Subcutaneous abdominal adipose tissue (tissue), 5 donors: ENCODE results near the gene KRT7.

ENCODE experiments used
- H3K27ac ChIP-seq: one replicate; pipeline ENCODE4 v1.7.0; 2013; ENCODE audit warnings: low read depth, mild to moderate bottlenecking, inconsistent platforms, low read length, moderate library complexity
- H3K27me3 ChIP-seq, 5 donors: one replicate each; pipeline ENCODE4 v1.7.0; 2013; ENCODE audit warnings: low read length in 5 of 5, inconsistent platforms in 1 of 5; ENCODE audit not compliant: control insufficient read depth in 5 of 5, insufficient read depth in 4 of 5
- H3K36me3 ChIP-seq, 5 donors: one replicate each; pipeline ENCODE4 v1.7.0; 2013; ENCODE audit warnings: low read length in 5 of 5; ENCODE audit not compliant: control insufficient read depth in 5 of 5, insufficient read depth in 5 of 5
- H3K4me1 ChIP-seq, 5 donors: one replicate each; pipeline ENCODE4 v1.7.0; 2013; ENCODE audit warnings: low read length in 5 of 5, mild to moderate bottlenecking in 3 of 5, moderate library complexity in 1 of 5; ENCODE audit not compliant: control insufficient read depth in 5 of 5, insufficient read depth in 5 of 5
- H3K4me3 ChIP-seq, 5 donors: one replicate each; pipeline ENCODE4 v1.7.0; 2013; ENCODE audit warnings: low read length in 5 of 5, low read depth in 1 of 5
- H3K9ac ChIP-seq, 5 donors: one replicate each; pipeline ENCODE4 v1.7.0; 2013; ENCODE audit warnings: low read length in 5 of 5, mild to moderate bottlenecking in 4 of 5, moderate library complexity in 3 of 5
- H3K9me3 ChIP-seq, 5 donors: one replicate each; pipeline ENCODE4 v1.7.0; 2013; ENCODE audit warnings: low read length in 5 of 5; ENCODE audit not compliant: control insufficient read depth in 5 of 5
- donor health status: healthy.
- donor health status: healthy.
- donor health status: healthy.
- donor health status: healthy.
- donor health status: healthy.

KRT7 gene

GRCh38 chr12:52228931-52229330 is 4.1 kb upstream of the KRT7 start:
- Histone ChIP-seq H3K4me3 (no peak overlapping the region), H3K9ac (no peak overlapping the region), H3K36me3 (no peaks in the 10 kb centered on the region), H3K9me3 (no peaks in the 10 kb centered on the region), H3K27ac (no peak overlapping the region), H3K4me1 (peaks cover 4 to 39% (median 24%) of the 10 kb centered on the region in 5 donors), H3K27me3 (peaks cover 9 to 31% (median 22%) of the 10 kb centered on the region in 5 donors)

DNA sequence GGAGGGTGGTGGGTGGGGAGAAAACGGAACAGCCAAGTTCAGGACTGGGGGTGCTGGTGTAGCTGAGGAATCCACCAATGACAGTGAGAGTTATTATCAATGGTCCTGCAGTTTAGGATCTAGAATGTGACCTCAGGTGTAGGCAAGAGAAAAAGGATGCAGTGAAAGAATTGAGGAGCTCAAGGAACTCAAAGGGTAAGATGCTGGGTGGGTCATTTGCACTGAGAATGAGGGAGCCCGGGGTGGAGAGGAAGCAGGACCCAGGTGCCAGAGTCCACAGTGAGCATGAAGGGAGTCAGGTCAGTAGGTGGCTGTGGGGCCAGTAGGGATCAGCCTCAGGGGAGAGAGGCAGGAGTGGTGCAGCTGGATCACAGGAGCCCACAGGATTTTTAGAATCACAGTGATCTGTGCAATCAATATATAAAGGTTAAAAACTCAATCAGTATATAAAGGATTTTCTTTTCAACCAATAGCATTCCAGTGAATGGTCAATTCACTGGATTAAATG is 3.2 kb upstream of the KRT7 start:
- Histone ChIP-seq H3K27ac (no peak overlapping the region), H3K36me3 (no peaks in the 10 kb centered on the region), H3K4me1 (peaks cover 4 to 39% (median 24%) of the 10 kb centered on the region in 5 donors), H3K4me3 (no peak overlapping the region), H3K27me3 (peaks cover 9 to 31% (median 22%) of the 10 kb centered on the region in 5 donors), H3K9ac (no peak overlapping the region), H3K9me3 (no peaks in the 10 kb centered on the region)

- no peaks in the 10 kb centered on the region for H3K36me3 ChIP-seq
- no peak overlapping the region for H3K27ac ChIP-seq
- H3K4me1 ChIP-seq: peaks cover 4 to 41% (median 24%) of the 10 kb centered on the region in 5 donors
- H3K4me3 ChIP-seq: no peak overlapping the region
- H3K27me3 ChIP-seq: peaks cover 9 to 31% (median 22%) of the 10 kb centered on the region in 5 donors
- H3K9me3 ChIP-seq: no peaks in the 10 kb centered on the region
- no peak overlapping the region for H3K9ac ChIP-seq
Measured at GRCh38 chr12:52230364-52231281, 2.4 kb upstream of the KRT7 start.

DNA sequence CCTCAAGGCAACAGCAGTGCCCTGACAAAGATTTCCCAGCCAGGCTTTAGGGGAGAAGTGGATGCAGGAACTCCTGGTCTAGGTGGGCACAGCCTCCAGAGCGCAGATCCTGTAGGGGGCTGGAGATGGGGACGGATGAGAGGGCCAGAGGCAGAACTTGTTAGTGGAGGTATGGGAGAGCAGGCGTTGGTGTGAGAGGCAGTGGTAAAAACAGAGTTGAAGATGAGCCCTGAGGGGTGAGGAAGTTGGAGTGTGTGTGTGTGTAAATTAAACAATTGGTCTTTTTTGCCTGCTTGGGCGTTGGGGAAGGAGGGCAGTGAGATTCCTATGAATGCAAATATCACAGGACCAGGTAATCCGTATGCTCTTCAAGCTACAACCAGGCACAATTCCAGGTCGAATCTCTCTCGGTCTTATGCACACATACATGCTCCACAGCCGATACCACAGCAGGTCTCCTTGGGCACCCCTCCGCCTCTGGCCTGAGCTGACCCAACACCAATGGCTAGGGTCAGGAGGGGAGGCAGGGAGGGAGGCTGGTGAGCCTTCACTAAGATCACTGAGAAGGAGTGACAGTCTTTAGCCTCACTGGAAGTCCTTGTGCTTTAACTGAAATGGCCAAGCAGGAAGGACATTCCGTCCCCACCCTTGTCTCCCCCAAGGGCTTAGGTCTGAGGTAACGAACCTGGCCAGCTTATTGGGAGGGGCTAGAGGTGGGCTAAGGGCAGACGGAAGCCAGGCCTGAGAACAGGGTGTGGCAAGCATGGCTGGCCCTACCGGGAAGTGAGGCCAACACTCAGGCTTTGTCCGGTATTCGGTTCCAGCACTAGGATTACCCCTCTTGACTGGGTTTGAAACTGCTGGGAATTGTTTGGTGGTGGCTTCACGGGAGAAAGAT is 1.5 kb upstream of the KRT7 start:
- Histone ChIP-seq H3K27me3 (peaks cover 9 to 31% (median 22%) of the 10 kb centered on the region in 5 donors), H3K27ac (no peak overlapping the region), H3K4me1 (peaks cover 4 to 42% (median 24%) of the 10 kb centered on the region in 5 donors)

GRCh38 chr12:52232203-52232673 is 805 bp upstream of the KRT7 start:
- no peak overlapping the region for H3K9ac ChIP-seq
- peaks cover 4 to 42% (median 24%) of the 10 kb centered on the region in 5 donors for H3K4me1 ChIP-seq
- H3K27ac ChIP-seq: no peak overlapping the region
- peaks cover 9 to 31% (median 22%) of the 10 kb centered on the region in 5 donors for H3K27me3 ChIP-seq
- no peaks in the 10 kb centered on the region for H3K36me3 ChIP-seq
- no peaks in the 10 kb centered on the region for H3K9me3 ChIP-seq
- no peak overlapping the region for H3K4me3 ChIP-seq

More for the DNA sequence above, 1.5 kb upstream of the KRT7 start:
- Histone ChIP-seq H3K36me3 (no peaks in the 10 kb centered on the region), H3K4me3 (no peak overlapping the region), H3K9ac (no peak overlapping the region), H3K9me3 (no peaks in the 10 kb centered on the region)

- Histone ChIP-seq H3K36me3 (no peaks in the 10 kb centered on the region), H3K4me1 (peaks cover 4 to 40% (median 21%) of the 10 kb centered on the region in 5 donors), H3K9me3 (no peaks in the 10 kb centered on the region), H3K27ac (no peak overlapping the region), H3K4me3 (no peak overlapping the region), H3K27me3 (peaks cover 9 to 31% (median 22%) of the 10 kb centered on the region in 5 donors), H3K9ac (no peak overlapping the region)
Measured at GRCh38 chr12:52233462-52234207, 592 bp downstream of the KRT7 start.

GRCh38 chr12:52234223-52234810 is 1.3 kb downstream of the KRT7 start:
- Histone ChIP-seq H3K4me1 (peaks cover 4 to 36% (median 16%) of the 10 kb centered on the region in 5 donors), H3K27me3 (peaks cover 9 to 31% (median 22%) of the 10 kb centered on the region in 5 donors), H3K27ac (no peak overlapping the region), H3K9ac (no peak overlapping the region), H3K4me3 (no peak overlapping the region), H3K36me3 (no peaks in the 10 kb centered on the region), H3K9me3 (no peaks in the 10 kb centered on the region)

DNA sequence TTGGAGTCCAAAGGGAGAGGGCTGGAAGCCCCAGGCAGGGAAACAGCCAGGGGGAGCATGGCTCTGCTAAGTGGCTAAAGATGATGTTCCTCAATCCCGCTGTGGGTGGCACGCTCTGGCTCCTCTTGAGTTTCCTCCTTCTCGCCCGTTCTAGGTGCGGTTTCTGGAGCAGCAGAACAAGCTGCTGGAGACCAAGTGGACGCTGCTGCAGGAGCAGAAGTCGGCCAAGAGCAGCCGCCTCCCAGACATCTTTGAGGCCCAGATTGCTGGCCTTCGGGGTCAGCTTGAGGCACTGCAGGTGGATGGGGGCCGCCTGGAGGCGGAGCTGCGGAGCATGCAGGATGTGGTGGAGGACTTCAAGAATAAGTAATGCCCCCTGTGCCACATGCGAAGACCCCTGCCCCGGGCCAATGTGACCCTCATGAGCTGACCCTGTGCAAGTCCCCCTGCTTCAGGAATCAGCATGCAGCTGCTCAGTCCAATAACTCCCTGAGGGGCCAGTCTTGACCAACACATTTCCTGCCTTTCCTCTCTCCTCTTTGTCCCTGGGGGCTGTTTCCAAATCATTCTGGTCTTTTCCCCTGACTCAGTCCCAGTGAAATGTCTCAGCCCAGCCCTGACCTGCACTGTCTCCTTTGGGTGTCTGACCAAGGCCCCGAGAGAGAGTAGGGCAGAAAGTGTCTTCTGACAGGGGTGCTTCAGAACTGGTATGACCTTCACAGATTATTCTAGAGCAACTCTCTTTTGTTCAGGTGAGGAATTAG is 2.1 kb downstream of the KRT7 start:
- Histone ChIP-seq H3K4me1 (peaks cover 4 to 30% (median 10%) of the 10 kb centered on the region in 5 donors), H3K36me3 (no peaks in the 10 kb centered on the region), H3K9me3 (no peaks in the 10 kb centered on the region), H3K27ac (no peak overlapping the region), H3K4me3 (no peak overlapping the region), H3K9ac (no peak overlapping the region), H3K27me3 (peaks cover 9 to 31% (median 22%) of the 10 kb centered on the region in 5 donors)
